ENCODE data around the gene CPSF2.
A peak's percentile ranks its signal among the peaks of the same experiment; 100 is the strongest.

The CPSF2 gene

GRCh38 chr14:92121670-92122350, at the start of gene CPSF2, which contains the start of gene NDUFB1:
Gene CPSF2 (plus strand): TSS chr14:92121969. CDS start chr14:92130985, 9,016 bp downstream.
Gene NDUFB1 (minus strand): TSS chr14:92121706. CDS start chr14:92117637, 4,069 bp downstream.
- DNase-seq (ENCODE audit: low read depth in 1 of 2, low spot score in 1 of 2): peak; percentile 72

GRCh38 chr14:92074555-92074954, 47.2 kb upstream of the CPSF2 start:
- DNase-seq (ENCODE audit: low read depth in 1 of 2, low spot score in 1 of 2): no peak

GRCh38 chr14:92088494-92088893, 33.3 kb upstream of the CPSF2 start:
- no peak for DNase-seq (ENCODE audit: low read depth in 1 of 2, low spot score in 1 of 2)

GRCh38 chr14:92093320-92093719, 28.4 kb upstream of the CPSF2 start:
- no peak for DNase-seq (ENCODE audit: low read depth in 1 of 2, low spot score in 1 of 2)

- no peak for DNase-seq (ENCODE audit: low read depth in 1 of 2, low spot score in 1 of 2)
Measured at GRCh38 chr14:92099802-92100201, 22.0 kb upstream of the CPSF2 start.

- no peak for DNase-seq (ENCODE audit: low read depth in 1 of 2, low spot score in 1 of 2)
Measured at GRCh38 chr14:92103363-92103989, 18.3 kb upstream of the CPSF2 start.

- DNase-seq (ENCODE audit: low read depth in 1 of 2, low spot score in 1 of 2): no peak
Measured at GRCh38 chr14:92105073-92105892, 16.5 kb upstream of the CPSF2 start.

- no peak for DNase-seq (ENCODE audit: low read depth in 1 of 2, low spot score in 1 of 2)
Measured at GRCh38 chr14:92105893-92106142, 16.0 kb upstream of the CPSF2 start.

GRCh38 chr14:92106143-92106926, 15.4 kb upstream of the CPSF2 start, which contains the start of gene ATXN3:
Gene ATXN3 (minus strand): TSS chr14:92106582. CDS start chr14:92106552, 30 bp downstream.
- DNase-seq (ENCODE audit: low read depth in 1 of 2, low spot score in 1 of 2): peak; percentile 87 to 93

- no peak for DNase-seq (ENCODE audit: low read depth in 1 of 2, low spot score in 1 of 2)
Measured at GRCh38 chr14:92108345-92109254, 13.2 kb upstream of the CPSF2 start.

- DNase-seq (ENCODE audit: low read depth in 1 of 2, low spot score in 1 of 2): no peak
Measured at GRCh38 chr14:92109490-92109889, 12.3 kb upstream of the CPSF2 start.

GRCh38 chr14:92121207-92121669, 531 bp upstream of the CPSF2 start:
- no peak for DNase-seq (ENCODE audit: low read depth in 1 of 2, low spot score in 1 of 2)

- no peak for DNase-seq (ENCODE audit: low read depth in 1 of 2, low spot score in 1 of 2)
Measured at GRCh38 chr14:92122351-92122677, 545 bp downstream of the CPSF2 start.

GRCh38 chr14:92122761-92123160, 992 bp downstream of the CPSF2 start:
- DNase-seq (ENCODE audit: low read depth in 1 of 2, low spot score in 1 of 2): no peak

- no peak for DNase-seq (ENCODE audit: low read depth in 1 of 2, low spot score in 1 of 2)
Measured at GRCh38 chr14:92134456-92134855, 12.7 kb downstream of the CPSF2 start.

GRCh38 chr14:92135269-92135668, 13.5 kb downstream of the CPSF2 start:
- no peak for DNase-seq (ENCODE audit: low read depth in 1 of 2, low spot score in 1 of 2)

- no peak for DNase-seq (ENCODE audit: low read depth in 1 of 2, low spot score in 1 of 2)
Measured at GRCh38 chr14:92143309-92143708, 21.5 kb downstream of the CPSF2 start.

- no peak for DNase-seq (ENCODE audit: low read depth in 1 of 2, low spot score in 1 of 2)
Measured at GRCh38 chr14:92143962-92144361, 22.2 kb downstream of the CPSF2 start.

GRCh38 chr14:92144708-92145107, 22.9 kb downstream of the CPSF2 start:
- DNase-seq (ENCODE audit: low read depth in 1 of 2, low spot score in 1 of 2): no peak

GRCh38 chr14:92153581-92153980, 31.8 kb downstream of the CPSF2 start:
- DNase-seq (ENCODE audit: low read depth in 1 of 2, low spot score in 1 of 2): no peak

Data from activated T-helper 1 cell treated with anti-CD3 and anti-CD28 coated beads, Interleukin-2, amount 50 U/mL, for 16 hours (primary cell).